Neuronal stem cell (in vitro differentiated cells): ENCODE measurements around the gene POU3F4. TPM values are rescaled to one million over a fixed set of nuclear protein-coding genes. Genes with fewer than 3 reads are reported as not detected.
A peak's percentile ranks its signal among the peaks of the same experiment; 100 is the strongest.

Experiments used
- DNase-seq: peaks from one replicate; pipeline ENCODE4 v3.0.0-alpha.2; 2013; ENCODE audit warnings: low spot score
- H2AFZ ChIP-seq: one replicate; pipeline ENCODE4 v1.6.1; 2013; ENCODE audit warnings: mild to moderate bottlenecking, low read length, inconsistent platforms
- H2AK5ac ChIP-seq: 2 replicates; pipeline ENCODE4 v1.6.1; 2013; ENCODE audit warnings: low read depth, mild to moderate bottlenecking, inconsistent platforms, low read length, moderate library complexity, mixed read lengths
- H2BK120ac ChIP-seq: 2 replicates; pipeline ENCODE4 v1.6.1; 2013; ENCODE audit warnings: low read depth, mild to moderate bottlenecking, inconsistent platforms, low read length, moderate library complexity, mixed read lengths
- H2BK12ac ChIP-seq: one replicate; pipeline ENCODE4 v1.6.1; 2013; ENCODE audit warnings: low read length, inconsistent platforms
- H2BK15ac ChIP-seq: 2 replicates; pipeline ENCODE4 v1.6.1; 2013; ENCODE audit warnings: mild to moderate bottlenecking, low read length, inconsistent platforms, mixed read lengths
- H2BK5ac ChIP-seq: one replicate; pipeline ENCODE4 v1.6.1; 2013; ENCODE audit warnings: inconsistent platforms, mild to moderate bottlenecking, low read length, moderate library complexity
- H3K14ac ChIP-seq: one replicate; pipeline ENCODE4 v1.6.1; 2013; ENCODE audit warnings: low read length, inconsistent platforms
- H3K18ac ChIP-seq: 2 replicates; pipeline ENCODE4 v1.6.1; 2013; ENCODE audit warnings: low read length, inconsistent platforms
- H3K23ac ChIP-seq: 2 replicates; pipeline ENCODE4 v1.6.1; 2013; ENCODE audit warnings: low read depth, mild to moderate bottlenecking, mixed read lengths, low read length, inconsistent platforms; ENCODE audit not compliant: poor library complexity
- H3K27ac ChIP-seq: replicated peaks from 3 replicates; pipeline ENCODE4 v1.5.1; 2013; ENCODE audit warnings: low read length, inconsistent platforms
- H3K27me3 ChIP-seq, 3 experiments: 2 replicates each; pipeline ENCODE4 v1.6.1; 2013; ENCODE audit warnings: low read length in 3 of 3, mild to moderate bottlenecking in 2 of 3, inconsistent platforms in 1 of 3, low read depth in 1 of 3, mixed read lengths in 1 of 3, moderate library complexity in 1 of 3; ENCODE audit not compliant: control insufficient read depth in 3 of 3, insufficient read depth in 3 of 3
- H3K36me3 ChIP-seq, 2 donors: replicated peaks in 1 of 2; 2 replicates each; pipeline ENCODE4 v1.6.1; 2013; ENCODE audit warnings: low read length in 2 of 2; ENCODE audit not compliant: control insufficient read depth in 2 of 2, insufficient read depth in 2 of 2
- H3K4ac ChIP-seq: 2 replicates; pipeline ENCODE4 v1.6.1; 2013; ENCODE audit warnings: inconsistent platforms, mild to moderate bottlenecking, low read length, moderate library complexity
- H3K4me1 ChIP-seq, 2 donors: 1 replicate in 1 of 2; 2 replicates in 1 of 2; pipeline ENCODE4 v1.6.1; 2013; ENCODE audit warnings: low read length in 2 of 2, low read depth in 1 of 2; ENCODE audit not compliant: control insufficient read depth in 2 of 2, insufficient read depth in 1 of 2
- H3K4me2 ChIP-seq: one replicate; pipeline ENCODE4 v1.6.1; 2013; ENCODE audit warnings: mild to moderate bottlenecking, low read length, inconsistent platforms; ENCODE audit not compliant: insufficient read depth, poor library complexity, severe bottlenecking
- H3K4me3 ChIP-seq, 2 donors: 2 replicates each; pipeline ENCODE4 v1.5.1; 2013; ENCODE audit warnings: low read length in 2 of 2, mild to moderate bottlenecking in 2 of 2, inconsistent platforms in 1 of 2, moderate library complexity in 1 of 2
- H3K79me1 ChIP-seq: one replicate; pipeline ENCODE4 v1.6.1; 2013; ENCODE audit warnings: low read depth, mild to moderate bottlenecking, inconsistent platforms, low read length, moderate library complexity
- H3K9ac ChIP-seq: one replicate; pipeline ENCODE4 v1.6.1; 2013; ENCODE audit warnings: mild to moderate bottlenecking, low read depth, low read length, inconsistent platforms; ENCODE audit not compliant: poor library complexity
- H3K9me3 ChIP-seq, 2 donors: replicated peaks in 1 of 2; 2 replicates each; pipeline versions ENCODE3 to v1.6.1; 2013; ENCODE audit warnings: low read length in 2 of 2, mild to moderate bottlenecking in 2 of 2, inconsistent platforms in 1 of 2, low read depth in 1 of 2, mixed read lengths in 1 of 2, moderate library complexity in 1 of 2; ENCODE audit not compliant: control insufficient read depth in 2 of 2, insufficient read depth in 1 of 2
- H4K8ac ChIP-seq: one replicate; pipeline ENCODE4 v1.6.1; 2013; ENCODE audit warnings: low read depth, mild to moderate bottlenecking, inconsistent platforms, low read length, moderate library complexity
- H4K91ac ChIP-seq: one replicate; pipeline ENCODE4 v1.6.1; 2013; ENCODE audit warnings: low read length, low read depth, mild to moderate bottlenecking, inconsistent platforms; ENCODE audit not compliant: poor library complexity
- WGBS, 2 donors: extraction: QIAGEN DNeasy Blood & Tissue Kit; methylation state at CpG; one replicate each; pipeline ENCODE4 v1.1.7; 2013; ENCODE audit warnings: missing lambda C conversion rate in 2 of 2, mixed read lengths in 1 of 2; ENCODE audit not compliant: insufficient read length in 2 of 2, insufficient replicate concordance in 1 of 2; ENCODE audit errors: extremely low coverage in 2 of 2; 5-methylcytosine and 5-hydroxymethylcytosine counted together
- polyA plus RNA-seq, 2 experiments: library from polyadenylated mRNA; stranded (reverse); fragments of 200-250 nt; gene quantifications; one replicate each; pipeline ENCODE4 v1.2.3, GENCODE V29; 2013

Gene POU3F4
- 0.01 TPM for polyA plus RNA-seq (2013, experiment 1 of 2)
- polyA plus RNA-seq (2013, experiment 2 of 2), result 0.03 TPM

GRCh38 chrX:83508006-83508405 lies at the start of gene POU3F4:
POU3F4 (plus strand) TSS chrX:83508290; CDS start chrX:83508325, 35 bp downstream.
- Histone ChIP-seq H3K14ac (no peak within 1 kb of the TSS), H2BK12ac (no peak within 1 kb of the TSS), H3K36me3 (peaks cover 0 to 3% of the 10 kb centered on the region in 2 donors), H3K79me1 (no peaks in the 10 kb centered on the region), H2BK120ac (no peak within 1 kb of the TSS), H3K23ac (no peak within 1 kb of the TSS), H3K27ac (no peak within 1 kb of the TSS), H3K9ac (peak within 1 kb of the TSS; percentile 60), H2BK15ac (no peak within 1 kb of the TSS), H2BK5ac (no peak within 1 kb of the TSS), H4K91ac (no peak within 1 kb of the TSS), H3K4me1 (peaks cover 9 to 11% of the 10 kb centered on the region in 2 donors), H3K4ac (no peak within 1 kb of the TSS), H3K4me3 (peak within 1 kb of the TSS; percentile 69 to 74), H3K9me3 (no peaks in the 10 kb centered on the region), H2AFZ (peak within 1 kb of the TSS; percentile 80), H3K18ac (peak within 1 kb of the TSS; percentile 38), H3K27me3 (peaks cover 0 to 53% (median 2%) of the 10 kb centered on the region in 3 experiments), H2AK5ac (no peak within 1 kb of the TSS), H4K8ac (no peak within 1 kb of the TSS), H3K4me2 (peak within 1 kb of the TSS; percentile 49)
- DNase-seq, result no peak
- WGBS, 2 donors, result no CpG with 5 or more reads among the region's 25 CpGs

GRCh38 chrX:83469551-83469950 lies 38.5 kb upstream of the POU3F4 start:
- Histone ChIP-seq H3K4ac (no peak overlapping the region), H3K27me3 (no peaks in the 10 kb centered on the region), H4K91ac (no peak overlapping the region), H3K79me1 (no peaks in the 10 kb centered on the region), H3K9ac (no peak overlapping the region), H2BK12ac (no peak overlapping the region), H2AK5ac (no peak overlapping the region), H2AFZ (no peak overlapping the region), H2BK15ac (no peak overlapping the region), H3K4me1 (no peaks in the 10 kb centered on the region), H3K36me3 (no peaks in the 10 kb centered on the region), H3K4me2 (no peak overlapping the region), H3K4me3 (no peak overlapping the region), H3K14ac (no peak overlapping the region), H3K27ac (no peak overlapping the region), H3K18ac (no peak overlapping the region), H4K8ac (no peak overlapping the region), H2BK120ac (no peak overlapping the region), H3K9me3 (no peaks in the 10 kb centered on the region), H3K23ac (no peak overlapping the region), H2BK5ac (no peak overlapping the region)
- no peak for DNase-seq

GRCh38 chrX:83495898-83496297 lies 12.2 kb upstream of the POU3F4 start:
- Histone ChIP-seq H3K4ac (no peak overlapping the region), H2BK15ac (no peak overlapping the region), H2BK120ac (no peak overlapping the region), H2BK12ac (no peak overlapping the region), H3K27me3 (no peaks in the 10 kb centered on the region), H3K4me3 (no peak overlapping the region), H3K18ac (no peak overlapping the region), H4K91ac (no peak overlapping the region), H3K79me1 (no peaks in the 10 kb centered on the region), H3K4me2 (no peak overlapping the region), H3K4me1 (peaks cover 0 to 2% of the 10 kb centered on the region in 2 donors), H2BK5ac (no peak overlapping the region), H2AK5ac (no peak overlapping the region), H2AFZ (peak overlapping the region; percentile 4), H3K36me3 (no peaks in the 10 kb centered on the region), H3K14ac (no peak overlapping the region), H3K23ac (no peak overlapping the region), H3K9ac (no peak overlapping the region), H4K8ac (no peak overlapping the region), H3K27ac (no peak overlapping the region), H3K9me3 (no peaks in the 10 kb centered on the region)
- WGBS, 2 donors, result no CpG with 5 or more reads among the region's 2 CpGs
- no peak for DNase-seq

- H2BK15ac ChIP-seq, result no peak overlapping the region
- H2BK5ac ChIP-seq, result no peak overlapping the region
- H3K36me3 ChIP-seq, result no peaks in the 10 kb centered on the region
- no peak overlapping the region for H3K18ac ChIP-seq
- no peak for DNase-seq
- H2BK12ac ChIP-seq, result no peak overlapping the region
- no peaks in the 10 kb centered on the region for H3K79me1 ChIP-seq
- no peak overlapping the region for H3K27ac ChIP-seq
- no peak overlapping the region for H2BK120ac ChIP-seq
- no peak overlapping the region for H3K4me3 ChIP-seq
- no peak overlapping the region for H2AK5ac ChIP-seq
- WGBS, 2 donors, result no CpG with 5 or more reads among the region's 9 CpGs
- no peak overlapping the region for H3K14ac ChIP-seq
- H4K91ac ChIP-seq, result no peak overlapping the region
- H3K9me3 ChIP-seq, result no peaks in the 10 kb centered on the region
- peaks cover 4 to 6% of the 10 kb centered on the region in 2 donors for H3K4me1 ChIP-seq
- H3K4ac ChIP-seq, result no peak overlapping the region
- H3K9ac ChIP-seq, result no peak overlapping the region
- H3K23ac ChIP-seq, result no peak overlapping the region
- no peak overlapping the region for H4K8ac ChIP-seq
- H3K27me3 ChIP-seq, result peaks cover 0 to 29% (median 0%) of the 10 kb centered on the region in 3 experiments
- no peak overlapping the region for H3K4me2 ChIP-seq
- H2AFZ ChIP-seq, result no peak overlapping the region
Observed at GRCh38 chrX:83501003-83501402, 7.1 kb upstream of the POU3F4 start.
